Measurements from ENCODE around the gene CACNA1A. TPM values are rescaled to one million over a fixed set of nuclear protein-coding genes. Genes with fewer than 3 reads are reported as not detected.

CACNA1A gene
- total RNA-seq, 1 donor from 2014 or later = 23.2 TPM

- H3K27ac Mint-ChIP-seq = no peak overlapping the region
- H3K4me3 Mint-ChIP-seq = no peak overlapping the region
- no peaks in the 10 kb centered on the region for H3K9me3 Mint-ChIP-seq
- no peaks in the 10 kb centered on the region for H3K4me1 Mint-ChIP-seq (ENCODE audit: unreplicated experiment)
- H3K27me3 Mint-ChIP-seq = no peaks in the 10 kb centered on the region
- DNase-seq (ENCODE audit: extremely low spot score, unreplicated experiment) = no peak
- H3K36me3 Mint-ChIP-seq = no peaks in the 10 kb centered on the region
- TF ChIP-seq, protein P1, sequence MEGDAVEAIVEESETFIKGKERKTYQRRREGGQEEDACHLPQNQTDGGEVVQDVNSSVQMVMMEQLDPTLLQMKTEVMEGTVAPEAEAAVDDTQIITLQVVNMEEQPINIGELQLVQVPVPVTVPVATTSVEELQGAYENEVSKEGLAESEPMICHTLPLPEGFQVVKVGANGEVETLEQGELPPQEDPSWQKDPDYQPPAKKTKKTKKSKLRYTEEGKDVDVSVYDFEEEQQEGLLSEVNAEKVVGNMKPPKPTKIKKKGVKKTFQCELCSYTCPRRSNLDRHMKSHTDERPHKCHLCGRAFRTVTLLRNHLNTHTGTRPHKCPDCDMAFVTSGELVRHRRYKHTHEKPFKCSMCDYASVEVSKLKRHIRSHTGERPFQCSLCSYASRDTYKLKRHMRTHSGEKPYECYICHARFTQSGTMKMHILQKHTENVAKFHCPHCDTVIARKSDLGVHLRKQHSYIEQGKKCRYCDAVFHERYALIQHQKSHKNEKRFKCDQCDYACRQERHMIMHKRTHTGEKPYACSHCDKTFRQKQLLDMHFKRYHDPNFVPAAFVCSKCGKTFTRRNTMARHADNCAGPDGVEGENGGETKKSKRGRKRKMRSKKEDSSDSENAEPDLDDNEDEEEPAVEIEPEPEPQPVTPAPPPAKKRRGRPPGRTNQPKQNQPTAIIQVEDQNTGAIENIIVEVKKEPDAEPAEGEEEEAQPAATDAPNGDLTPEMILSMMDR (conservative IDR thresholded peaks at IDR 0.05) = no peak
Observed at GRCh38 chr19:13382633-13382938, 123.7 kb downstream of the CACNA1A start.

GRCh38 chr19:13381827-13382632 lies 124.2 kb downstream of the CACNA1A start:
- H3K9me3 Mint-ChIP-seq = no peaks in the 10 kb centered on the region
- no peak for DNase-seq (ENCODE audit: extremely low spot score, unreplicated experiment)
- TF ChIP-seq, protein P1 (conservative IDR thresholded peaks at IDR 0.05) = no peak
- H3K27ac Mint-ChIP-seq = no peak overlapping the region
- H3K4me3 Mint-ChIP-seq = no peak overlapping the region
- H3K36me3 Mint-ChIP-seq = no peaks in the 10 kb centered on the region
- H3K4me1 Mint-ChIP-seq (ENCODE audit: unreplicated experiment) = no peaks in the 10 kb centered on the region
- H3K27me3 Mint-ChIP-seq = no peaks in the 10 kb centered on the region

- Mint-ChIP-seq H3K4me1 (ENCODE audit: unreplicated experiment) (no peaks in the 10 kb centered on the region), H3K9me3 (no peaks in the 10 kb centered on the region), H3K27ac (no peak overlapping the region), H3K4me3 (no peak overlapping the region), H3K36me3 (no peaks in the 10 kb centered on the region), H3K27me3 (peaks cover 3% of the 10 kb centered on the region)
- DNase-seq (ENCODE audit: extremely low spot score, unreplicated experiment) = no peak
- TF ChIP-seq, protein P1 (conservative IDR thresholded peaks at IDR 0.05) = no peak
Observed at GRCh38 chr19:13376537-13376936, 129.7 kb downstream of the CACNA1A start.

DNA sequence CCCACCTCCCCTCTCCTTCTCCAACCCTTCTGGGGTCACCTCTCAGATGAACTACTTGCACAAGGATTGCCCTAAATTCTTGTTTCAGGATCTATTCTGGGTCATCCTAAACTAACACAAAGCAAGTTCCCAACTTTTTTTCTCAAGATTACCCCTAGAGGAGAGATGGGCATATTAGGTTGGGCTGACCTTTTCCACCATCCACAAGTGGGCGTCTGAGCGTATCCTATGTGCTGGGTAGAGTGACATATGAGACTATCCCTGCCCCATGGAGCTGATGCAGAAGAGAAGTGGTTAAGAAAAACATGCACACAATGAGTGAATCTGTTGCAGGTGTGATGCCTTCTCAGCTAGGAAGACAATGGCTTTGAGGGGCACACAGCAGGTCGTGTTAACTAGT lies 132.7 kb downstream of the CACNA1A start:
- Mint-ChIP-seq H3K4me3 (no peak overlapping the region), H3K36me3 (no peaks in the 10 kb centered on the region), H3K27me3 (peaks cover 3% of the 10 kb centered on the region), H3K4me1 (ENCODE audit: unreplicated experiment) (no peaks in the 10 kb centered on the region), H3K9me3 (no peaks in the 10 kb centered on the region), H3K27ac (no peak overlapping the region)
- DNase-seq (ENCODE audit: extremely low spot score, unreplicated experiment) = no peak
- TF ChIP-seq, protein P1 (conservative IDR thresholded peaks at IDR 0.05) = no peak

DNA sequence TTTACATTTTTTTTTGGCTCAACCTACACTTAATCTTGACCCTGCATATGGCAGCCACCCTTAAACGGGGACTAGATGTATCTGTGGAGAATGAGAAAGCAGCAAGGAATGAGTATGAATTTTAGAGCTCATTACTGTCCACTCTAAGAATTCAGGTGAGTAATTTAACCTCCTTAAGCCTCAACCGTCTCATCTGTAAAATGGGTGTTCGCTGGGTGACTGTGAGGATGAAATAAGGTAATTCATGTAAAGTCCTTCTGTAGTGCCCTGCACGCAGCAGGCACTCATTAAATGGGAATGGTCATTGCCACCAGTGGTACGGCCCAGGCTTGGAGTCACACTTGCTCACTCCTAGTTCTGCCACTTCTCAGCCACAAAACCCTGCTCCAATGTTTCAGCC lies 135.3 kb downstream of the CACNA1A start:
- Mint-ChIP-seq H3K27ac (no peak overlapping the region), H3K36me3 (no peaks in the 10 kb centered on the region), H3K27me3 (peaks cover 3% of the 10 kb centered on the region), H3K9me3 (no peaks in the 10 kb centered on the region), H3K4me3 (no peak overlapping the region), H3K4me1 (ENCODE audit: unreplicated experiment) (no peaks in the 10 kb centered on the region)
- no peak for DNase-seq (ENCODE audit: extremely low spot score, unreplicated experiment)
- TF ChIP-seq, protein P1 (conservative IDR thresholded peaks at IDR 0.05) = no peak

Data from type B pancreatic cell (in vitro differentiated cells).